RWPE2 (cell line): Measurements from ENCODE around the gene VDR.

Experiments
- ATAC-seq: fragments of 200-7000 bp; cut with Tn5 transposase; 3 replicates; pipeline ENCODE4 v1.9.1; 2021; ENCODE audit warnings: low read depth
- DNase-seq: peaks from one replicate; pipeline ENCODE4 v3.0.0-alpha.2; 2020; ENCODE audit warnings: low spot score
- H3K27ac ChIP-seq: fragments of 450-650 bp; 2 replicates; pipeline ENCODE4 v1.5.1; 2017; ENCODE audit warnings: mild to moderate bottlenecking; ENCODE audit not compliant: poor library complexity, severe bottlenecking
- H3K27me3 ChIP-seq: fragments of 250-450 bp; sonication (Bioruptor Pico); 2 replicates; pipeline ENCODE4 v1.5.1; 2021; ENCODE audit warnings: mild to moderate bottlenecking, moderate library complexity; ENCODE audit not compliant: insufficient read depth, poor library complexity, severe bottlenecking
- H3K36me3 ChIP-seq: fragments of 250-450 bp; sonication (Bioruptor Pico); 2 replicates; pipeline ENCODE4 v1.5.1; 2020; ENCODE audit warnings: low read depth, mild to moderate bottlenecking, moderate library complexity
- H3K4me1 ChIP-seq: fragments of 250-450 bp; sonication (Bioruptor Pico); 2 replicates; pipeline ENCODE4 v1.5.1; 2021; ENCODE audit warnings: mild to moderate bottlenecking, moderate library complexity; ENCODE audit not compliant: insufficient read depth, poor library complexity, severe bottlenecking
- H3K4me3 ChIP-seq: fragments of 250-450 bp; sonication (Bioruptor Pico); 2 replicates; pipeline ENCODE4 v1.5.1; 2021; ENCODE audit warnings: mild to moderate bottlenecking, moderate library complexity; ENCODE audit not compliant: severe bottlenecking
- H3K9me3 ChIP-seq: fragments of 250-450 bp; sonication (Bioruptor Pico); 2 replicates; pipeline ENCODE4 v1.5.1; 2021; ENCODE audit warnings: mild to moderate bottlenecking, moderate library complexity; ENCODE audit not compliant: severe bottlenecking
- TF ChIP-seq, protein P1 (sequence below): fragments of 450-650 bp; IDR thresholded peaks from one replicate; pipeline ENCODE4 v1.5.1; 2017; ENCODE audit warnings: mild to moderate bottlenecking, moderate library complexity; ENCODE audit not compliant: poor library complexity, severe bottlenecking

The VDR gene

GRCh38 chr12:47892819-47893218 is 12.0 kb downstream of the VDR start:
- ATAC-seq (no peak), DNase-seq (no peak)
- Histone ChIP-seq H3K27ac (no peak overlapping the region), H3K9me3 (no peaks in the 10 kb centered on the region), H3K27me3 (no peaks in the 10 kb centered on the region), H3K4me1 (peaks cover 15% of the 10 kb centered on the region), H3K36me3 (peaks cover 3% of the 10 kb centered on the region; the same call in 1 of the 2 replicates), H3K4me3 (no peak overlapping the region)
- TF ChIP-seq, protein P1, sequence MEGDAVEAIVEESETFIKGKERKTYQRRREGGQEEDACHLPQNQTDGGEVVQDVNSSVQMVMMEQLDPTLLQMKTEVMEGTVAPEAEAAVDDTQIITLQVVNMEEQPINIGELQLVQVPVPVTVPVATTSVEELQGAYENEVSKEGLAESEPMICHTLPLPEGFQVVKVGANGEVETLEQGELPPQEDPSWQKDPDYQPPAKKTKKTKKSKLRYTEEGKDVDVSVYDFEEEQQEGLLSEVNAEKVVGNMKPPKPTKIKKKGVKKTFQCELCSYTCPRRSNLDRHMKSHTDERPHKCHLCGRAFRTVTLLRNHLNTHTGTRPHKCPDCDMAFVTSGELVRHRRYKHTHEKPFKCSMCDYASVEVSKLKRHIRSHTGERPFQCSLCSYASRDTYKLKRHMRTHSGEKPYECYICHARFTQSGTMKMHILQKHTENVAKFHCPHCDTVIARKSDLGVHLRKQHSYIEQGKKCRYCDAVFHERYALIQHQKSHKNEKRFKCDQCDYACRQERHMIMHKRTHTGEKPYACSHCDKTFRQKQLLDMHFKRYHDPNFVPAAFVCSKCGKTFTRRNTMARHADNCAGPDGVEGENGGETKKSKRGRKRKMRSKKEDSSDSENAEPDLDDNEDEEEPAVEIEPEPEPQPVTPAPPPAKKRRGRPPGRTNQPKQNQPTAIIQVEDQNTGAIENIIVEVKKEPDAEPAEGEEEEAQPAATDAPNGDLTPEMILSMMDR = no peak

DNA sequence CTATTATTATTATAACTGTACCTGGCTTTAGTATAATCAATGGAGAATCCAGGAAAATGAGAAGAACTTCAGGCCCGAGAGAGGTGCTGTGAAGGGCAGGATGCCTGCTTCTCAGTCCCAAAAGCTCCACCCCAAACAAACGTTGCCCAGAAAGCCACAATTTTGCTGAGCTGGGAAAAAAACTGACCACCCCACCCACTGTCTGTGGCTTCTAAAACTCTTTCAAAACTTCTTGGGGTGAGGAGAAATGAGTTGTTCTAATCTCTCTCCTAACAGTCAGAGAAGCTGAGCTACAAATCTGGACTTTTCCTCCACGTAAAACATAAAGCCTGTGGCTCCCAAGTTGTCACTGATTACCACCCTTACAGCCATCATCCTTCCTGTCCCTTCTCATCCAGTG is 13.4 kb downstream of the VDR start:
- no peak overlapping the region for H3K27ac ChIP-seq
- peaks cover 5% of the 10 kb centered on the region for H3K4me1 ChIP-seq
- H3K4me3 ChIP-seq = no peak overlapping the region
- ATAC-seq = no peak
- TF ChIP-seq, protein P1 = no peak
- H3K27me3 ChIP-seq = no peaks in the 10 kb centered on the region
- H3K36me3 ChIP-seq = peaks cover 3% of the 10 kb centered on the region; the same call in 1 of the 2 replicates
- no peak for DNase-seq
- no peaks in the 10 kb centered on the region for H3K9me3 ChIP-seq

DNA sequence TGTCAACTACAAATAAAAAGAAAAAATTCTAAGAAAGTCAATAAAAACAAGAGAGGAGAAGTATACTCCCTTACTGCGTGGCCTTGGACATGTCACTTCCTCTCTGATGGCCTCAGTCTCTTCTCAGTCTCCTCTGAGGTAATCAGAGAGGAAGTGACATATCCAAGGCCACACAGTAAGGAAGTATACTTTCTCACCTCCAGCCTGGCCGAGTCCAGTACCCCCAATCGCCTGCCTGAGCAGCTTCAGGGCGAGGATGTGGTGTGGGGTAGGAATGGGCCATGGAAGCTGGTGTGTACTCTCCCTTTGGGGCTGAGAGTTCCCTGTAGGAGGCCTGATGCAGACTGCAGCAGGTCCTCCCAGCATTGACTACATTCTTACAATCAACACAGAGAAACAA is 15.8 kb downstream of the VDR start:
- H3K36me3 ChIP-seq = no peaks in the 10 kb centered on the region; the same call in 1 of the 2 replicates
- DNase-seq (peak; percentile 25), ATAC-seq (no peak)
- peaks cover 4% of the 10 kb centered on the region for H3K4me1 ChIP-seq
- no peaks in the 10 kb centered on the region for H3K27me3 ChIP-seq
- no peak overlapping the region for H3K27ac ChIP-seq
- H3K4me3 ChIP-seq = no peak overlapping the region
- TF ChIP-seq, protein P1 = no peak
- no peaks in the 10 kb centered on the region for H3K9me3 ChIP-seq

DNA sequence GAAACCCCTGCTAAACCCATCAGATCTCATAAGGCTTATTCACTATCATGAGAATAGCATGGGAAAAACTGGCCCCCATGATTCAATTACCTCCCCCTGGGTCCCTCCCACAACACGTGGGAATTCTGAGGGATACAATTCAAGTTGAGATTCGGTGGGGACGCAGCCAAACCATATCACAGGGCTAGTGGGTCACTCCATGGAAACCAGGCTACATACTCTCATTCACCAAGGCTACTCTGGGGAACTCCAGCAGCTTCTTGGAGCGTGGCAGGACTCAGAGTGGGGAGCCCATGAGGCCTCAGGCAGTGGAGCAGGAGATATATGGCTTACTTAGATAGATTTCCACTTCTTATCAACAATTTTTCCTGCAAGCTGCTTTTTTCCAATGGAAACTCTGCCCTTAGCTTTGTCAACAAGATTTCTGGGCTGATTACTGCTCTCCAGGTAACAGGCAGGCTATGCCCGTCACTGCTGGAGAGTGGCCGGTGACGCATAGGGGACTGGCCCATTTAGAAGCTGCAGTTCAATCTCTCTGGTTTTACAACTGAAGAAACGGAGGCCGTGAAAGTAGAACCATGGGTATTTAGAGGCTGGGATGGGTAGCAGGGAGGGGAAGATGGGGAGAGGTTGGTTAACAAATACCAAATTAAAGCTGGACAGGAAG is 16.5 kb downstream of the VDR start:
- no peak overlapping the region for H3K27ac ChIP-seq
- no peaks in the 10 kb centered on the region for H3K27me3 ChIP-seq
- no peaks in the 10 kb centered on the region for H3K9me3 ChIP-seq
- no peak for ATAC-seq
- no peak for DNase-seq
- peaks cover 12% of the 10 kb centered on the region for H3K4me1 ChIP-seq
- TF ChIP-seq, protein P1 = no peak
- no peak overlapping the region for H3K4me3 ChIP-seq
- no peaks in the 10 kb centered on the region; the same call in 1 of the 2 replicates for H3K36me3 ChIP-seq

DNA sequence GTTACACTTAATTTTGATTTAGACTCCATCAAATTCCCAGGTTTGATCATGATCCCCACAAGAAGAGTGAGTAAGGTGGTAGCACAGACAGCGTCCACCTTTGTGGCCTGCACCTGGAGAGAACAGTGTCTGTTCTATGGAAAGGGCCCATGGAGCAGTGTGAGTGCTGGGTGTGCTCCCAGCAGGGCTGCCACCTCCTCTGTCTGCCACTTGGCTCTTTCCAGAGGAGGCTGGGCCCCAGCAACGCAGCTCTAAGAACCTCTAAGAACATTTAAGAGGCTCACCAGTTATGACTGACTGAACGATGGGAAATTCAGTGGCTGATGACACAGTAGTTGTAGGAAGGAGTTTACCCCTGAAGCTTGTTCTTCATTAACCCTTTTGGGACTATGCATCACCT is 17.3 kb downstream of the VDR start:
- Histone ChIP-seq H3K9me3 (no peaks in the 10 kb centered on the region), H3K36me3 (no peaks in the 10 kb centered on the region; the same call in 1 of the 2 replicates), H3K4me3 (no peak overlapping the region), H3K4me1 (peaks cover 19% of the 10 kb centered on the region), H3K27ac (no peak overlapping the region), H3K27me3 (no peaks in the 10 kb centered on the region)
- TF ChIP-seq, protein P1 = no peak
- ATAC-seq (no peak), DNase-seq (no peak)
